Right cardiac atrium (tissue), 5 donors: ENCODE data around the gene PRKCA. TPM values are rescaled to one million over a fixed set of nuclear protein-coding genes. Genes with fewer than 3 reads are reported as not detected.

Source experiments
- ATAC-seq, 2 donors: fragments of 200-7000 bp; cut with Tn5 transposase; one replicate each; pipeline versions ENCODE4 v1.8.0 to v1.9.1; 2020; ENCODE audit warnings: moderate library complexity in 2 of 2, mild to moderate bottlenecking in 1 of 2
- DNase-seq, 3 donors: peaks; one replicate each; pipeline ENCODE4 v3.0.0-alpha.2; 2020
- H3K27ac ChIP-seq: one replicate; pipeline ENCODE4 v1.5.1; 2013; ENCODE audit warnings: mild to moderate bottlenecking, low read length, control low read depth, moderate library complexity
- H3K27me3 ChIP-seq: one replicate; pipeline ENCODE4 v1.6.1; 2013; ENCODE audit not compliant: control insufficient read depth, insufficient read depth
- H3K4me1 ChIP-seq: one replicate; pipeline ENCODE4 v1.6.1; 2013; ENCODE audit warnings: low read length; ENCODE audit not compliant: control insufficient read depth, insufficient read depth
- H3K4me3 ChIP-seq: one replicate; pipeline ENCODE4 v1.5.1; 2013; ENCODE audit warnings: low read length, control low read depth
- H3K9me3 ChIP-seq: one replicate; pipeline ENCODE4 v1.6.1; 2013; ENCODE audit warnings: low read length; ENCODE audit not compliant: control insufficient read depth
- WGBS: extraction: QIAGEN DNeasy Blood & Tissue Kit; methylation state at CpG from one replicate; pipeline ENCODE4 v1.1.7; 2013; 5-methylcytosine and 5-hydroxymethylcytosine counted together
- intact Hi-C, 4 donors: fragments of 100-400 bp; cut with DNase I; formaldehyde crosslinking; loops; one replicate each; pipeline versions ENCODE4 v1.11.0 to v1.14.0; 2022 to 2023
- polyA plus RNA-seq: library from polyadenylated mRNA; stranded (reverse); fragments of 200-250 nt; gene quantifications from one replicate; pipeline ENCODE4 v1.2.3, GENCODE V29; 2013
- total RNA-seq, 4 donors: library from RNA; stranded (reverse); fragmentation: NEBNext Ultra II Directional; extraction: Animal tissue kit (Norgen Biotek cat#: 25700); gene quantifications; one replicate each; pipeline ENCODE4 v1.2.1, GENCODE V29; 2021
- donor health status: healthy with polysubstance abuse.
- donor health status: DM: no; HTN: yes; CAD: no.
- donor health status: DM: no; HTN: no; CAD: no.
- donor health status: DM: no; HTN: yes; CAD: no; lungs with severe emphysema.
- donor health status: DM: yes; HTN: yes; CAD: no.

The PRKCA gene
- total and polyA plus RNA-seq, 5 donors: 2.2 to 8.0 (median 6.8) TPM

DNA sequence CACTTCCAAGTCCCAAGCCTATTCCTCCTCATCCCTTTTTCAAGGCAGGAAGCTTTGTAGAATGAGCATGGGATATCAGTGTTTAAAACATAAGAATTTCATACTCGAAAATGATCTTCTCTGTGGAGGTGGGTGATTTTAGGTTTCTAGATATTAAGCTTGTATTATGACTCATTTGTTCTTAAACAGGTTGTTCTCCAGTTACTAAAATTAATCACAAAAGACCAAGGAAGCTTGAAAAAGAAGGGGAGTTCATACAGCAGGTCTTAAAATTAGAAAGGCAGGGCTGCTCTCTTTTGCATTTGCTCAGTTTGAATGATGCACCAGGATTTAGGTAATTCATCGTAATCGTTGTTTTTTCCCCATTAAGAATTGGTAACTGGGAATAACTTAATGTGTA is 208.7 kb downstream of the PRKCA start:
- intact Hi-C loops: no loop called here
- Histone ChIP-seq H3K9me3 (no peaks in the 10 kb centered on the region), H3K4me1 (peaks cover 5% of the 10 kb centered on the region), H3K27ac (no peak overlapping the region), H3K27me3 (no peaks in the 10 kb centered on the region), H3K4me3 (no peak overlapping the region)
- DNase-seq (no peak), ATAC-seq (no peak)
- 85% methylated on average over 3 of the region's 3 CpGs for WGBS

DNA sequence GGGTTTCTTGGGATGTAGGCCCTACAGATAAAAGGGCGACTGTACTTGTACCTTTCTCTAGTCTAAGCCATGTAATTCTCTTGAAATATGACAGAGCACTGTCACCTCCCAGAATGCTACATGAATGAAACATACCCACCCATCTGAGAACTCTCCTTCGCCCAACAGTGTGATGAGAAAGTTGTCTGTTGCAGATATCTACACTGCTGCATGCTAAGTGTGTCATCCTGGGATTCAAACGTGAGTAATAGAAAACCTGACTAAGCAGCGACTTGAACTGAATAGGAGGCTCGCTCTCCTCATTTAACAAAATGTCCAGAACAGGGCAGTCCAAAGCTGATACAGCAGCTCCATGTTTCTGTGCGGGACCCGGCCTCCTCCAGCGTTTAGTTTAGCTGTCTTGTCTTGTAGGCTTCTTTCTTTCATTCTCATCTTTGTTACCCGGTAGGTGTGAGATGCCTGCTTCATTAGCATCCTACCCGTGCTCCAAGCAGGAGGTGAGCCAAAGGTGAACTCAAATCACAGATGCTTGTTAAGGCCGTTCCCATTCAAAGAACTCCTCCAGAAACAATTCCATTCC is 211.9 kb downstream of the PRKCA start:
- no peaks in the 10 kb centered on the region for H3K4me1 ChIP-seq
- WGBS: 84% methylated on average over 11 of the region's 11 CpGs

DNA sequence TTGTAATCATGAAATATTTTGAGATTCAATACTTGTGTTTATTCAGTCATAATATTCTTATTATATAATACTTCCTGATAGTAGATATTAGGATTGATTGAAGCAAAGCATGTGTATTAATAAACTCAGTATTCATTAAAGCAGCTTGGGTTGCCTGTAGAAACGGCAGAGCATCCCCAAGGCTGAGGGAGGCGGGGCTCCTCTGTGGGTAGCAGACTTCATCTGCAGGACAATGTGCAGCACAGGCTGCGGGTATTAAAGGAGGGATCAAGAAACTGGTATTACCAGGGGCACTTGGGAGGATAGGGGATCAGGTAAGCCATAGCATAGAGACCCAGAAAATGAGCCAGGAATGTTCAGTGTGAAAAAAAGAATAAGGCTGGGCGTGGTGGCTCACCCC is 213.6 kb downstream of the PRKCA start:
- Histone ChIP-seq H3K27ac (no peak overlapping the region), H3K4me3 (no peak overlapping the region), H3K4me1 (no peaks in the 10 kb centered on the region), H3K27me3 (no peaks in the 10 kb centered on the region), H3K9me3 (no peaks in the 10 kb centered on the region)
- ATAC-seq: no peak
- DNase-seq: no peak
- intact Hi-C loops: no loop called here
- WGBS: 91% methylated on average over 4 of the region's 4 CpGs

More for the DNA sequence above, 211.9 kb downstream of the PRKCA start:
- DNase-seq (no peak), ATAC-seq (no peak)
- Histone ChIP-seq H3K9me3 (no peaks in the 10 kb centered on the region), H3K4me3 (no peak overlapping the region), H3K27ac (no peak overlapping the region), H3K27me3 (no peaks in the 10 kb centered on the region)
- intact Hi-C loops: no loop called here

DNA sequence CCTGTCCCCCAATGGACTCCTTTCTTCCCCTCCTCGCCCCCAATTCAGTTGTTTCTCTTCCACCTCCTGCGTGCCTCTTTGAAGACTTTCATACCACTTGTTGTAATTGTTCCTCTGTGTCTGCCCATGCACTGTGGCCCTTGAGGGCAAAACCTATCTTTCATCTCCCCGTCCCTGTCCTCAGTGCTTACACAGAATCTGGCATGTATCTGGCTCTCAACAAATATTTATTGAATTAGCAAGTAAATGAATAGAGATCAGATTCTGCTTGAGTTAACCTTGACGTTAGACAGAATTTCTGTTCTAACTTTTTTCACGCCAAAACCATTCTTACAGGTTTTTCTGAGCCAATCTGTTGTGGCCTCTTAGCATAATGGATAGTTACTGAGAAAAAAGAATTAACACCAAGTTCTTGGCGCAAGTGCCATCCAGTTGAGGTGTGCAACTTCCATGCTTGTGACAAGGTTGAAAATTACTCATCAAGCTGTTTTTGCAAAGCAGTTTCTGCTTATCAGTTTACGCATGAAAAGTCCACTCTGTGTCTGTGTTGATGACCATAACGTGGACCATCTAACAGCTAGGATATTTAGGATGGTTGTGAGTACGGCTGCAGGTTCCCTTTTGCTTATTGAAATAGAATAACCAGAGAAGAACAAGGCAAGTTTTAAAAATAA is 215.1 kb downstream of the PRKCA start:
- H3K9me3 ChIP-seq: no peaks in the 10 kb centered on the region
- 86% methylated on average over 9 of the region's 9 CpGs for WGBS
- no peak for DNase-seq
- no peak overlapping the region for H3K4me3 ChIP-seq
- peaks cover 3% of the 10 kb centered on the region for H3K4me1 ChIP-seq
- intact Hi-C loops: no loop called here
- H3K27me3 ChIP-seq: no peaks in the 10 kb centered on the region
- no peak for ATAC-seq
- no peak overlapping the region for H3K27ac ChIP-seq

DNA sequence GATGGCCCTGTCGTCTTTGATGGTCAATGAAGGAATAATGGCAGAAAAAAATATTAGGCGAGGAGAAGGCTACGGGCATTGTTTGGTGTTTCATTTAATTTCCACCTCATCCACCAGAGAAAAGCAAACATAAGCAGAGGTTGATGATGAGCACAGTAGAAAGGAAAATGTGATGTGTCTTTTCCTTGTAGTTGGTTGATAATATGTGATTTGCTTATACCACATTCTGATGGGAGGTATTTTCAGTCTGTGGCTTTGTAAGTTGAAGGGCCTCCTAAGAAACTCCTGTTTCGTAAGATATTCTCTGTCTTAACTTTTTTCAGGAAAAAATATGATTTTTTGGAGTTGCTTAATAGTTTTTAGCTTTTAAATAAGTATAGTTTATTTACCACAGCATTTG is 215.7 kb downstream of the PRKCA start:
- no peak overlapping the region for H3K27ac ChIP-seq
- no peak overlapping the region for H3K4me3 ChIP-seq
- WGBS: 82% methylated on average over 4 of the region's 4 CpGs
- no peaks in the 10 kb centered on the region for H3K9me3 ChIP-seq
- DNase-seq: no peak
- no peak for ATAC-seq
- intact Hi-C loops: no loop called here
- H3K4me1 ChIP-seq: peaks cover 3% of the 10 kb centered on the region
- H3K27me3 ChIP-seq: no peaks in the 10 kb centered on the region

DNA sequence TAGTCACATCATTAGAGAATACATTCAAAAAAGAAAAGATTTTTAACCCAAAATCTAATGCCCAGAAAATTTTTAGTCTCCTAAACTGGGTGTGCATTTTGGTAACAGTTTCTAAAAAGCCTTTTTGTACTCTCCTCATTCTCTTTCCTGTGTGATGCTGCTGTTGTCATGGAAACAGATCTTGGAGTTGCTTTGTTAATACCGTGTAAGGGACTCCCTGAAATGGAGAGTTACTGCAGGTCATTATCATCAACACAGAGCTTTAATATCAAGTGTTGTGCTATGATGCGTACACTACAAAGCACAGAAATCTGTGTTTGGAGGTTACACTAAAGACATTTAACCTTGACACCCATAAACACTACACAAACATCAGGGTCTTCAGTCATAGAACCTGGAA is 216.3 kb downstream of the PRKCA start:
- intact Hi-C loops: no loop called here
- no peak overlapping the region for H3K27ac ChIP-seq
- no peaks in the 10 kb centered on the region for H3K9me3 ChIP-seq
- H3K27me3 ChIP-seq: no peaks in the 10 kb centered on the region
- H3K4me1 ChIP-seq: peaks cover 3% of the 10 kb centered on the region
- ATAC-seq: no peak
- no peak for DNase-seq
- H3K4me3 ChIP-seq: no peak overlapping the region
- WGBS: 46% methylated on average over 2 of the region's 2 CpGs

DNA sequence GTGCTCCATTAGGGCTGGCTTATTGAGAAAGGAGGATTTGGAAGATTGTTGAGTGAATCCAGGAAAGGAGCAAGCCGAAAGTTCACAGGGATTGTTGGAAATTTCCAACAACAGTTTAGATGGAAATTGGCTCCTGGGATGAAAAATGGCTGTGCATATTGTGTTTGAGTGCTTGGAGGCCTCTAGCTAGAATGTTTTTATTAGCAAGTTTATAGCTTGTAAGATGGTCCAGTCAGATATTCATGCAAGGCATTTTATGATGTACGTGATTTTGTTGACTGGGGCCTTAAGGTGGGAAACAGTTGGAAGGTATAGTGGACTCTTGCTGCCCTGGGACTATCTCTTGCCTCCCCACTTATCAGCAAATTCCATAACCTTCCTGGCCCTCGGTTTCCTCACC is 216.7 kb downstream of the PRKCA start:
- DNase-seq: no peak
- no peak overlapping the region for H3K4me3 ChIP-seq
- peaks cover 3% of the 10 kb centered on the region for H3K4me1 ChIP-seq
- intact Hi-C loops: no loop called here
- no peaks in the 10 kb centered on the region for H3K27me3 ChIP-seq
- H3K27ac ChIP-seq: no peak overlapping the region
- no peak for ATAC-seq
- no peaks in the 10 kb centered on the region for H3K9me3 ChIP-seq
- 94% methylated on average over 3 of the region's 3 CpGs for WGBS

DNA sequence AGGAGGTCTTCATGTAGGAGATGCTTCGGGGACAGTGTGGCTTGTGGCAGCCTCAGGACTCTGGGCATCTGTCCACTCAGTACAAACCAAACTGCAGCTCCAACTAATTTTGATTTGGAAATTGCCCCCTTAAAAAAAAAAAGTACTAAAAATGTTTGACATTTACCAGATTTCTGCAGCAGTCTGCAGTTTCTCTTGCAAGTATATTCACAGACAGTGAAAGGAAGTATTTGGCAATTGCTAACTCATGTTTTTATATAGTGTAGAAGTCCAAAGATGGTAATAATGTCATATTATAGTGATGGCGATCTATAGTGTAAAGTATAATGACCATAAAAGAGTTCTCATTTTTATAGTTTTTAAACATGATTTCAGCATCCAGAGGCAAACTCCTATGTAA is 218.6 kb downstream of the PRKCA start:
- Histone ChIP-seq H3K4me1 (peaks cover 3% of the 10 kb centered on the region), H3K9me3 (no peaks in the 10 kb centered on the region), H3K27me3 (no peaks in the 10 kb centered on the region), H3K4me3 (no peak overlapping the region), H3K27ac (no peak overlapping the region)
- ATAC-seq: no peak
- intact Hi-C loops: no loop called here
- 65% methylated on average over 2 of the region's 2 CpGs for WGBS
- DNase-seq: no peak

DNA sequence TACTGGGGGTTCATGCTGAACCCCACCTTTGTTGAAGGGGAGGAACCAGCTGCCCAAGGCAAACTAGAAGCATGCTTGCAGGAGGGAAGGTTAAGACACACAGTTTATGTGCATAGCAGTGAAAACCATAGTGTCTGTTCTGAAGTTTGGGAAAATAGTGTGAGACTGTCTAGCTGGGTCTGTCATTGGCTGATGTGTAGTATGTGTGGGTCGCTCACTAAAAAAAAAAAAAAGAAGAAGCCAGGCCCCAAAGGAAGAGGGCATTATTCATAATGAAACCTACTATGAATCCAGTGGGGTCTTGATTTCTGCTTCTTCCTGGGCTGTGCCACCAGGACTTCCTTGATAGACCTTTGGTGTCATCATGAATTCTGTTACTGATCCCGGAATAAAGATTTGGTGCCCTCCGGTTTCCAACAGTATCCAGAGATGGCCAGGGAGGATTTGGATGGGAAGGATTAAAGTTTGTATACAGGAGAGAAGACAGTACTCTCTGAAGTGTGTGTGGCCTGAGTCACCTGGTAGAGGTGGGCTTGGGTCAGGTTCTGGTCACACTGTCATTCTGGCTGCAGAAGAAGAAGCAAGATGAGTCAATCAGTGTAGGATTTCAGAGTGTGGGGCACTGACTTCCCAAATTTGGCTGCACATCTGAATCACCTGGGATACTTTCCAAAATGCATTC is 220.3 kb downstream of the PRKCA start:
- Histone ChIP-seq H3K27me3 (no peaks in the 10 kb centered on the region), H3K9me3 (no peaks in the 10 kb centered on the region), H3K27ac (no peak overlapping the region), H3K4me3 (no peak overlapping the region), H3K4me1 (peaks cover 3% of the 10 kb centered on the region)
- WGBS: 91% methylated on average over 3 of the region's 3 CpGs
- no peak for ATAC-seq
- DNase-seq: no peak
- intact Hi-C loops: no loop called here

DNA sequence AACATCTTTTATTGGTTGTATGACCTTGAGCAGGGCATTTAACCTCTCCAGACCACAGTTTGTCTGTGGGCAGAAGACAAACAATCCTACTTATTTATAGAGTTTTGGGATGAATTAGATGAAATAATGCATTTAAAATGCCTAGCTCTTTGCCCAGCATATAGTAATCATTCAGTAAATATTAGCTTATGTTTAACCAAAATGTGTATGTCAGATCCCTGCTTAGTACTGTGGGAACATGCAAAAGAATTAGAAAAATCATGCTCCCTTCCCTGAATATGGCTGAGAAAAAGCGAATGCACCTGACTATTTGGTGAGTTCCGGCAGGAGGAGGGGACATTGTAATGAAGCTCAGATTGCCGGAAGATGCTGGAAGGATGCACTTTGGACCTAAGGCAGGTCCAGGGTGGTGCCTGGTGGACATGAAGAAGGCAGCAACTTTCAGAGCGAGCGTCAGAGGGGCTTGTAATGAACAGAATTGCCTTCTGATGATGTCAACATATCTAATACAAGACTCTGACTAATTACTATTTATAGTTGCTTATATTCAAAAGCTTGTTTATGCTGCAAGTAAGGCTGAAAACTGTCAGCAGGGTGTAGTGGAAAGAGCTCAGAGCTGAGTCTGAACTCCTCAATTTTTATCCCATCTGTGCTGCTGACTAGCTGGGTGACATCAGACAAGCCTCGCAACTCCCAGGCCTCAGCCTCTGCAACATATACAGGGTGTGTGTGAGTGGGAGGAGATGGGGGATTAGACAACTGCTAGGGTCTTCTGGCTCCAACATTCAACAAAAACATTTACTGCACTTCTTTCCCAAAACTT is 221.2 kb downstream of the PRKCA start:
- no peak overlapping the region for H3K27ac ChIP-seq

DNA sequence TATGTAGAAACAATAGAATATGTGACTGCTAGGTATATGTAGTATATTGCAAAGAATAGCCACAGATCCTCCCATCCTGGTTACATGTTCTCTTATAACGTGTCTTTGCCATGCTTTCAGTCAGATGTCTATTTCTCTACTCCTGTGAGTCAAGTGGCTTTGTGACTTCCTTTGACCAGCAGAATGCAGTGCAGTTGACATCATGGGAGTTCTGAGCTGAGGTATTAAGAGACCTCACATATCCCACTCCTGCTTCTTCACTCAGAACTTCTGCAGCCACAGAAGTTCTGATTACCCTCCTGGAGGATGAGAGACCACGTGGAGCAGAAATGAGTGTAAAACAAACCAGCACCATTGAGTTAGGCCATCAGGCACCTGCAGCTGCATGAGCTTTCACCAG is 222.5 kb downstream of the PRKCA start:
- intact Hi-C loops: no loop called here
- WGBS: 89% methylated on average over 2 of the region's 2 CpGs
- H3K9me3 ChIP-seq: no peaks in the 10 kb centered on the region
- H3K27ac ChIP-seq: no peak overlapping the region
- DNase-seq: no peak
- peaks cover 3% of the 10 kb centered on the region for H3K4me1 ChIP-seq
- no peaks in the 10 kb centered on the region for H3K27me3 ChIP-seq
- H3K4me3 ChIP-seq: no peak overlapping the region
- no peak for ATAC-seq

More for the DNA sequence above, 221.2 kb downstream of the PRKCA start:
- no peak for ATAC-seq
- 70% methylated on average over 6 of the region's 6 CpGs for WGBS
- intact Hi-C loops: no loop called here
- no peak for DNase-seq
- no peaks in the 10 kb centered on the region for H3K27me3 ChIP-seq
- no peaks in the 10 kb centered on the region for H3K9me3 ChIP-seq
- no peak overlapping the region for H3K4me3 ChIP-seq
- H3K4me1 ChIP-seq: peaks cover 3% of the 10 kb centered on the region
